Calu3 (cell line): ENCODE measurements around the gene DNMT3L. TPM values are rescaled to one million over a fixed set of nuclear protein-coding genes. Genes with fewer than 3 reads are reported as not detected.

Source experiments
- BruUV-seq: library from RNA; stranded (reverse); fragments of 400-500 nt; replicated peaks from 2 replicates; lab custom pipeline; 2021; lab: Mats Ljungman, UMichigan
- CTCF ChIA-PET: fragments of 300-600 bp; sonication (Branson Sonifier 250); formaldehyde crosslinking; loops from one replicate; lab custom pipeline; 2022; ENCODE audit warnings: antibody characterized with exemption; lab: Charles Lee
- DNase-seq: peaks from one replicate; pipeline ENCODE4 v3.0.0; 2022
- H3K27ac Mint-ChIP-seq: one replicate; pipeline ENCODE4 v1.8.0; 2022; ENCODE audit warnings: mixed read lengths; ENCODE audit not compliant: unreplicated experiment
- H3K27me3 Mint-ChIP-seq: one replicate; pipeline ENCODE4 v1.8.0; 2022; ENCODE audit warnings: mixed read lengths; ENCODE audit not compliant: unreplicated experiment
- H3K36me3 Mint-ChIP-seq: one replicate; pipeline ENCODE4 v1.8.0; 2022; ENCODE audit warnings: mild to moderate bottlenecking, moderate library complexity, mixed read lengths; ENCODE audit not compliant: insufficient read depth, unreplicated experiment
- H3K4me1 Mint-ChIP-seq: one replicate; pipeline ENCODE4 v1.8.0; 2022; ENCODE audit warnings: mild to moderate bottlenecking, low read depth, mixed read lengths; ENCODE audit not compliant: unreplicated experiment
- H3K4me3 Mint-ChIP-seq: one replicate; pipeline ENCODE4 v1.8.0; 2022; ENCODE audit warnings: mild to moderate bottlenecking, low read depth, moderate library complexity, mixed read lengths; ENCODE audit not compliant: unreplicated experiment
- H3K9me3 Mint-ChIP-seq: one replicate; pipeline ENCODE4 v1.8.0; 2022; ENCODE audit warnings: low read depth, mixed read lengths; ENCODE audit not compliant: unreplicated experiment
- CTCF ChIP-seq: fragments of 200-600 bp; IDR thresholded peaks from one replicate; pipeline ENCODE4 v1.8.0; 2022; ENCODE audit warnings: antibody characterized with exemption; ENCODE audit not compliant: unreplicated experiment
- intact Hi-C: fragments of 100-400 bp; cut with micrococcal nuclease; formaldehyde crosslinking; loops from one replicate; pipeline ENCODE4 v1.10.0; 2022; ENCODE audit not compliant: unreplicated experiment
- total RNA-seq: library from RNA; stranded (reverse); gene quantifications from 2 replicates; pipeline ENCODE4 v1.2.3, GENCODE V29; 2022

DNMT3L gene
- total RNA-seq, 1 experiment from 2014 or later: not detected

- H3K4me1 Mint-ChIP-seq: no peaks in the 10 kb centered on the region
- H3K36me3 Mint-ChIP-seq: no peaks in the 10 kb centered on the region
- peaks cover 50% of the 10 kb centered on the region for H3K27me3 Mint-ChIP-seq
- DNase-seq: no peak
- no peak overlapping the region for H3K27ac Mint-ChIP-seq
- CTCF ChIA-PET: no interaction called here
- no peak for TF ChIP-seq CTCF
- H3K4me3 Mint-ChIP-seq: no peak overlapping the region
- no peaks in the 10 kb centered on the region for H3K9me3 Mint-ChIP-seq
- no TSS peak for BruUV-seq
- intact Hi-C loops: no loop called here
Observed at GRCh38 chr21:44262338-44263056, 800 bp upstream of the DNMT3L start.

GRCh38 chr21:44260791-44261631 lies 686 bp downstream of the DNMT3L start:
- no TSS peak for BruUV-seq
- Mint-ChIP-seq H3K9me3 (no peaks in the 10 kb centered on the region), H3K27ac (no peak overlapping the region), H3K36me3 (no peaks in the 10 kb centered on the region), H3K27me3 (peaks cover 39% of the 10 kb centered on the region), H3K4me3 (no peak overlapping the region), H3K4me1 (no peaks in the 10 kb centered on the region)
- DNase-seq: no peak
- no peak for TF ChIP-seq CTCF
- CTCF ChIA-PET: no interaction called here
- intact Hi-C loops: no loop called here

GRCh38 chr21:44260066-44260465 lies 1.6 kb downstream of the DNMT3L start:
- Mint-ChIP-seq H3K4me3 (no peak overlapping the region), H3K4me1 (no peaks in the 10 kb centered on the region), H3K36me3 (no peaks in the 10 kb centered on the region), H3K27ac (no peak overlapping the region), H3K9me3 (no peaks in the 10 kb centered on the region), H3K27me3 (peaks cover 40% of the 10 kb centered on the region)
- CTCF ChIA-PET: no interaction called here
- DNase-seq: no peak
- TF ChIP-seq CTCF: no peak
- intact Hi-C loops: no loop called here
- BruUV-seq: no TSS peak

GRCh38 chr21:44259082-44259705 lies 2.5 kb downstream of the DNMT3L start:
- Mint-ChIP-seq H3K9me3 (no peaks in the 10 kb centered on the region), H3K4me3 (no peak overlapping the region), H3K27me3 (peaks cover 49% of the 10 kb centered on the region), H3K4me1 (no peaks in the 10 kb centered on the region), H3K27ac (no peak overlapping the region), H3K36me3 (no peaks in the 10 kb centered on the region)
- BruUV-seq: no TSS peak
- CTCF ChIA-PET: no interaction called here
- no peak for DNase-seq
- TF ChIP-seq CTCF: no peak
- intact Hi-C loops: no loop called here
